Prostate gland (tissue), 2 donors: ENCODE data around the gene RMDN2. TPM values are rescaled to one million over a fixed set of nuclear protein-coding genes. Genes with fewer than 3 reads are reported as not detected.

Source experiments
- DNase-seq: peaks from one replicate; pipeline ENCODE4 v3.0.0-alpha.2; 2019; ENCODE audit warnings: low spot score
- H3K27ac ChIP-seq, 2 donors: fragments of 200-600 bp; sonication (generic); 2 replicates each; pipeline ENCODE4 v1.5.1; 2017 to 2019
- H3K27me3 ChIP-seq: fragments of 200-600 bp; sonication (generic); replicated peaks from 2 replicates; pipeline ENCODE4 v1.5.1; 2019; ENCODE audit not compliant: insufficient read depth
- H3K36me3 ChIP-seq, 2 donors: fragments of 200-600 bp; sonication (generic); 1 replicate in 1 of 2; 2 replicates in 1 of 2; pipeline versions ENCODE4 v1.5.1 to v1.8.1; 2017 to 2019
- H3K4me1 ChIP-seq: fragments of 200-600 bp; sonication (generic); replicated peaks from 2 replicates; pipeline ENCODE4 v1.5.1; 2019
- H3K4me3 ChIP-seq, 2 donors: fragments of 200-600 bp; sonication (generic); 2 replicates each; pipeline ENCODE4 v1.5.1; 2017 to 2019
- H3K9me3 ChIP-seq: fragments of 200-600 bp; sonication (generic); 2 replicates; pipeline ENCODE4 v1.5.1; 2017
- CTCF ChIP-seq, 4 experiments: fragments of 200-600 bp in 2 of 4; fragments of 450-650 bp in 2 of 4; sonication (generic) in 2 of 4; IDR thresholded peaks; 1 replicate in 3 of 4; 2 replicates in 1 of 4; pipeline ENCODE4 v1.5.1; 2016 to 2019; ENCODE audit warnings: antibody characterized with exemption in 4 of 4, mild to moderate bottlenecking in 2 of 4, moderate library complexity in 2 of 4
- POLR2A ChIP-seq: fragments of 450-650 bp; IDR thresholded peaks from one replicate; pipeline ENCODE4 v1.6.1; 2016; ENCODE audit warnings: antibody characterized with exemption, mild to moderate bottlenecking
- POLR2AphosphoS5 ChIP-seq: sonication (generic); formaldehyde crosslinking; IDR thresholded peaks from one replicate; pipeline ENCODE4 v1.6.1; 2017; ENCODE audit warnings: antibody characterized with exemption
- WGBS: methylation state at CpG from one replicate; pipeline ENCODE4 v1.1.5; 2018; 5-methylcytosine and 5-hydroxymethylcytosine counted together
- intact Hi-C: fragments of 100-400 bp; cut with DNase I; formaldehyde crosslinking; loops from one replicate; pipeline ENCODE4 v1.14.2; 2022
- total RNA-seq, 2 donors: library from RNA; depleted of rRNA; stranded (reverse); fragments of >200 nt; gene quantifications; one replicate each; pipeline ENCODE4 v1.1.0, GENCODE V29; 2016

Gene RMDN2
- total RNA-seq, 2 donors from 2014 or later, result 9.0 to 9.2 TPM

GRCh38 chr2:38060236-38061018 lies 135.3 kb downstream of the RMDN2 start:
- no peak overlapping the region for H3K27ac ChIP-seq

GRCh38 chr2:38064801-38065501 lies 139.9 kb downstream of the RMDN2 start:
- Histone ChIP-seq H3K27ac (peak overlapping the region in 1 of 2 donors; percentile 11), H3K4me1 (no peaks in the 10 kb centered on the region), H3K4me3 (no peak overlapping the region), H3K36me3 (no peaks in the 10 kb centered on the region), H3K9me3 (no peaks in the 10 kb centered on the region), H3K27me3 (no peaks in the 10 kb centered on the region)
- DNase-seq, result no peak
- intact Hi-C loops, result no loop called here
- WGBS, result 84% methylated on average over 5 of the region's 5 CpGs
- no peak for TF ChIP-seq POLR2A
- TF ChIP-seq CTCF (IDR thresholded peaks at IDR 0.05), result no peak
- TF ChIP-seq POLR2AphosphoS5, result no peak

More at GRCh38 chr2:38060236-38061018, 135.3 kb downstream of the RMDN2 start:
- H3K9me3 ChIP-seq, result no peaks in the 10 kb centered on the region
- no peaks in the 10 kb centered on the region for H3K27me3 ChIP-seq
- H3K36me3 ChIP-seq, result no peaks in the 10 kb centered on the region
- 70% methylated on average over 5 of the region's 5 CpGs for WGBS
- H3K4me3 ChIP-seq, result no peak overlapping the region
- intact Hi-C loops, result no loop called here
- no peaks in the 10 kb centered on the region for H3K4me1 ChIP-seq
- no peak for DNase-seq
- TF ChIP-seq POLR2AphosphoS5 (no peak), CTCF (IDR thresholded peaks at IDR 0.05) (no peak), POLR2A (no peak)

GRCh38 chr2:38065502-38066135 lies 140.5 kb downstream of the RMDN2 start:
- Histone ChIP-seq H3K9me3 (no peaks in the 10 kb centered on the region), H3K36me3 (no peaks in the 10 kb centered on the region), H3K4me3 (no peak overlapping the region), H3K4me1 (no peaks in the 10 kb centered on the region), H3K27ac (peak overlapping the region in 1 of 2 donors; percentile 11), H3K27me3 (no peaks in the 10 kb centered on the region)
- TF ChIP-seq CTCF (IDR thresholded peaks at IDR 0.05), result no peak
- no peak for TF ChIP-seq POLR2A
- no peak for TF ChIP-seq POLR2AphosphoS5
- no peak for DNase-seq
- intact Hi-C loops, result no loop called here
- 73% methylated on average over 6 of the region's 6 CpGs for WGBS

GRCh38 chr2:38066421-38067115 lies 141.5 kb downstream of the RMDN2 start:
- Histone ChIP-seq H3K36me3 (no peaks in the 10 kb centered on the region), H3K27me3 (no peaks in the 10 kb centered on the region), H3K4me1 (no peaks in the 10 kb centered on the region), H3K27ac (no peak overlapping the region), H3K9me3 (no peaks in the 10 kb centered on the region), H3K4me3 (no peak overlapping the region)
- intact Hi-C loops, result no loop called here
- DNase-seq, result no peak
- TF ChIP-seq POLR2A, result no peak
- no peak for TF ChIP-seq CTCF (IDR thresholded peaks at IDR 0.05)
- no peak for TF ChIP-seq POLR2AphosphoS5
- 61% methylated on average over 6 of the region's 6 CpGs for WGBS

Other genes starting within 250 kb of the RMDN2 start
- gene CYP1B1, start 150.9 kb downstream of the RMDN2 start, total RNA-seq, result 100 to 1,000 TPM in 1 of 2 donors, 10 to 100 TPM in 1; 19.4 to 289 TPM